Prostate gland (tissue), 2 donors: ENCODE measurements around the gene PAXX. TPM values are rescaled to one million over a fixed set of nuclear protein-coding genes. Genes with fewer than 3 reads are reported as not detected.

ENCODE experiments used
- DNase-seq: peaks from one replicate; pipeline ENCODE4 v3.0.0-alpha.2; 2019; ENCODE audit warnings: low spot score
- H3K27ac ChIP-seq, 2 donors: fragments of 200-600 bp; sonication (generic); 2 replicates each; pipeline ENCODE4 v1.5.1; 2017 to 2019
- H3K27me3 ChIP-seq: fragments of 200-600 bp; sonication (generic); replicated peaks from 2 replicates; pipeline ENCODE4 v1.5.1; 2019; ENCODE audit not compliant: insufficient read depth
- H3K36me3 ChIP-seq, 2 donors: fragments of 200-600 bp; sonication (generic); 1 replicate in 1 of 2; 2 replicates in 1 of 2; pipeline versions ENCODE4 v1.5.1 to v1.8.1; 2017 to 2019
- H3K4me1 ChIP-seq: fragments of 200-600 bp; sonication (generic); replicated peaks from 2 replicates; pipeline ENCODE4 v1.5.1; 2019
- H3K4me3 ChIP-seq, 2 donors: fragments of 200-600 bp; sonication (generic); 2 replicates each; pipeline ENCODE4 v1.5.1; 2017 to 2019
- H3K9me3 ChIP-seq: fragments of 200-600 bp; sonication (generic); 2 replicates; pipeline ENCODE4 v1.5.1; 2017
- CTCF ChIP-seq, 4 experiments: fragments of 200-600 bp in 2 of 4; fragments of 450-650 bp in 2 of 4; sonication (generic) in 2 of 4; IDR thresholded peaks; 1 replicate in 3 of 4; 2 replicates in 1 of 4; pipeline ENCODE4 v1.5.1; 2016 to 2019; ENCODE audit warnings: antibody characterized with exemption in 4 of 4, mild to moderate bottlenecking in 2 of 4, moderate library complexity in 2 of 4
- POLR2A ChIP-seq: fragments of 450-650 bp; IDR thresholded peaks from one replicate; pipeline ENCODE4 v1.6.1; 2016; ENCODE audit warnings: antibody characterized with exemption, mild to moderate bottlenecking
- POLR2AphosphoS5 ChIP-seq: sonication (generic); formaldehyde crosslinking; IDR thresholded peaks from one replicate; pipeline ENCODE4 v1.6.1; 2017; ENCODE audit warnings: antibody characterized with exemption
- WGBS: methylation state at CpG from one replicate; pipeline ENCODE4 v1.1.5; 2018; 5-methylcytosine and 5-hydroxymethylcytosine counted together
- intact Hi-C: fragments of 100-400 bp; cut with DNase I; formaldehyde crosslinking; loops from one replicate; pipeline ENCODE4 v1.14.2; 2022
- total RNA-seq, 2 donors: library from RNA; depleted of rRNA; stranded (reverse); fragments of >200 nt; gene quantifications; one replicate each; pipeline ENCODE4 v1.1.0, GENCODE V29; 2016

Gene PAXX
- total RNA-seq, 2 donors from 2014 or later, result 61.6 to 71.8 TPM

- no peak overlapping the region for H3K27ac ChIP-seq
Measured at GRCh38 chr9:136954270-136955083, 37.7 kb upstream of the PAXX start.

DNA sequence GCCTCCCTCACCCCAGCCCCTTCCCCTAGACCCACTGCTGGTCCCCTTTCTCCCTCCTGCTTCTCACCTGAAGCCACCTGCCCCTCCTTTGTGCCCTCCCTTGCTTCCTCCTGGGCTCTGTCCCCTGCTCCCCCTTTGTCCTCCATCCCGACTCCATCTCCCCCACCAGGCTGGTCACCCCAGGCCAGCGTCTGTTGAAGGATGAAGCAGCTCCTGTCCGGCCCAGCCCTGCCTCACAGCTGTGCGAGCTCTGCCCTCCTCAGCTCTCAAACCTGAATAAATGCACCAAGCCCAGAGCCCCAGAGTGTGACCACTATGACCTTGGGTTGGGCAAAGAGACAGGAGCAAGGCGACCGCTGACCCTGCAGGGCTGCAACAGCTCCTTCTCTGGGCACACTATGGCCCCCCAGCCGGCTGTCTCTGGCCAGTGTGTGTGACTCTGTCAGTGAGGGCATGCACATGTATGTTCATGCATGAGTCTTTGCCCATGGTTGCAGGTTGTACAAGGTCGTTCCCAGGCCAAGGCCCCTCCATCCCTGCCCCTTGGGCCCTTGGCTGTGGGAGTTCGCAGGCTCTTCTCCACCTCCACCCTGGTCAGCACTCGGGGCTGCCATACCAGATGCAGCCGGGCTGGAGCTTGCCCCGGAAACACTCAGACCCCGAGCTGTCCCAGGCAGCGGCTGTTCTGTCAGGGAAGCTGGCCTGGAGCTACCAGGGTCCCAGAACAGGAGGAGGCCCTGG, 36.9 kb upstream of the PAXX start:
- Histone ChIP-seq H3K4me3 (no peak overlapping the region), H3K27me3 (no peaks in the 10 kb centered on the region), H3K9me3 (no peaks in the 10 kb centered on the region), H3K27ac (no peak overlapping the region), H3K36me3 (no peaks in the 10 kb centered on the region), H3K4me1 (no peaks in the 10 kb centered on the region)
- no peak for DNase-seq
- 91% methylated on average over 14 of the region's 14 CpGs for WGBS
- TF ChIP-seq POLR2AphosphoS5 (no peak), POLR2A (no peak), CTCF (IDR thresholded peaks at IDR 0.05) (no peak)
- intact Hi-C loops, result no loop called here

More at GRCh38 chr9:136954270-136955083, 37.7 kb upstream of the PAXX start:
- Histone ChIP-seq H3K9me3 (no peaks in the 10 kb centered on the region), H3K27me3 (no peaks in the 10 kb centered on the region), H3K4me1 (no peaks in the 10 kb centered on the region), H3K4me3 (no peak overlapping the region), H3K36me3 (no peaks in the 10 kb centered on the region)
- intact Hi-C loops, result loop anchor here (5.0 kb wide), 1 partner anchor 78 kb away; the partner anchor contains the start of gene FUT7
- no peak for DNase-seq
- no peak for TF ChIP-seq POLR2A
- TF ChIP-seq CTCF (IDR thresholded peaks at IDR 0.05), result no peak
- TF ChIP-seq POLR2AphosphoS5, result no peak
- WGBS, result 91% methylated on average over 25 of the region's 25 CpGs

DNA sequence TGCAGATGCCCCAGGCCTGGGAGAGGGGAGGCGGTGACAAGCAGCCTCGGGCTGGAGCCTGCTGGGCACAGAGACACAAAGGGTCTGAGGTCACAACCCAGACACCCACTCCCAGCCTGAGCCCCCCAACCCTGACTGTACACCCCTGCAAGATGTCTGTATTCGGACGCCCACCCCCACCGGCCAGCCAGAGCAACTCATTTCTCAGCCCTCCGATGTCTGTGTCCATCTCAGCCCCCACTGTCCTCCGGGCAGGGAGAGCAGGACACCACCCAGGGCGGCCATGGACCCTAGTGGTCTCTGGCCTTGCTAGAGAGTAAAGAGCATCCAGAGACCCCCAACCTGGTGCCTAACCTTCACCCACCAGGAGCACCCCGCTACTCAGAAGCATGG, 36.3 kb upstream of the PAXX start:
- no peaks in the 10 kb centered on the region for H3K36me3 ChIP-seq
- no peaks in the 10 kb centered on the region for H3K9me3 ChIP-seq
- no peaks in the 10 kb centered on the region for H3K27me3 ChIP-seq
- no peaks in the 10 kb centered on the region for H3K4me1 ChIP-seq
- DNase-seq, result no peak
- TF ChIP-seq POLR2AphosphoS5, result no peak
- no peak for TF ChIP-seq CTCF (IDR thresholded peaks at IDR 0.05)
- TF ChIP-seq POLR2A, result no peak
- intact Hi-C loops, result no loop called here
- H3K4me3 ChIP-seq, result no peak overlapping the region
- WGBS, result 94% methylated on average over 9 of the region's 9 CpGs
- H3K27ac ChIP-seq, result no peak overlapping the region

GRCh38 chr9:136956604-136957003, 35.6 kb upstream of the PAXX start:
- no peak overlapping the region for H3K4me3 ChIP-seq
- H3K27ac ChIP-seq, result no peak overlapping the region
- WGBS, result 98% methylated on average over 4 of the region's 4 CpGs
- H3K36me3 ChIP-seq, result no peaks in the 10 kb centered on the region
- H3K9me3 ChIP-seq, result no peaks in the 10 kb centered on the region
- DNase-seq, result no peak
- H3K27me3 ChIP-seq, result no peaks in the 10 kb centered on the region
- peaks cover 5% of the 10 kb centered on the region for H3K4me1 ChIP-seq
- intact Hi-C loops, result no loop called here
- TF ChIP-seq CTCF (IDR thresholded peaks at IDR 0.05), result no peak
- TF ChIP-seq POLR2AphosphoS5, result no peak
- no peak for TF ChIP-seq POLR2A
